PC-3 (cell line): Measurements from ENCODE around the gene GPN2. TPM values are rescaled to one million over a fixed set of nuclear protein-coding genes. Genes with fewer than 3 reads are reported as not detected.
A peak's percentile ranks its signal among the peaks of the same experiment; 100 is the strongest.
"Not testable (repeated sequence)": the region's sequence is repeated elsewhere in the genome, so short reads cannot be mapped to it uniquely, and the experiment has no call there.

Experiments used
- ATAC-seq: fragments of 200-7000 bp; cut with Tn5 transposase; 2 replicates; pipeline ENCODE4 v1.9.1; 2020; ENCODE audit warnings: mild to moderate bottlenecking, moderate library complexity
- BruUV-seq: library from RNA; stranded (reverse); fragments of 400-500 nt; replicated peaks from 2 replicates; lab custom pipeline; 2021; lab: Mats Ljungman, UMichigan
- CTCF ChIA-PET: fragments of 300-600 bp; sonication (Branson Sonifier 250); formaldehyde crosslinking; loops from one replicate; lab custom pipeline; 2022; ENCODE audit warnings: antibody characterized with exemption; lab: Charles Lee
- POLR2A ChIA-PET: fragments of 300-600 bp; sonication (Branson Sonifier 250); formaldehyde crosslinking; loops from one replicate; lab custom pipeline; 2022; ENCODE audit warnings: antibody characterized with exemption; ENCODE audit not compliant: unreplicated experiment; lab: Charles Lee
- DNase-seq: peaks from one replicate; pipeline ENCODE4 v3.0.0-alpha.2; 2015
- H2AFZ ChIP-seq: fragments of 300-600 bp; sonication (generic); 2 replicates; pipeline ENCODE4 v1.6.0; 2016; ENCODE audit warnings: antibody characterized with exemption, low read length
- H3F3A ChIP-seq: fragments of 300-600 bp; sonication (generic); one replicate; pipeline ENCODE4 v1.6.0; 2017; ENCODE audit warnings: antibody characterized with exemption, low read length, control low read depth, mild to moderate bottlenecking; ENCODE audit not compliant: unreplicated experiment
- H3K27ac ChIP-seq: fragments of 300-600 bp; sonication (generic); 2 replicates; pipeline ENCODE4 v1.5.1; 2016; ENCODE audit warnings: mild to moderate bottlenecking, low read length
- H3K27me3 ChIP-seq: fragments of 300-600 bp; sonication (generic); 2 replicates; pipeline ENCODE4 v1.6.1; 2016; ENCODE audit warnings: low read length, mixed read lengths
- H3K36me3 ChIP-seq: fragments of 300-600 bp; sonication (generic); 2 replicates; pipeline ENCODE4 v1.6.1; 2016; ENCODE audit warnings: low read depth, mixed run types, low read length, mixed read lengths
- H3K4me1 ChIP-seq: fragments of 300-600 bp; sonication (generic); 2 replicates; pipeline ENCODE4 v1.5.1; 2016; ENCODE audit warnings: low read length; ENCODE audit not compliant: insufficient read depth
- H3K4me2 ChIP-seq: fragments of 300-600 bp; sonication (generic); 2 replicates; pipeline ENCODE4 v1.6.0; 2016; ENCODE audit warnings: low read length
- H3K4me3 ChIP-seq: fragments of 300-600 bp; sonication (generic); 2 replicates; pipeline ENCODE4 v1.5.1; 2016; ENCODE audit warnings: mild to moderate bottlenecking, low read length, mixed read lengths
- H3K79me2 ChIP-seq: fragments of 300-600 bp; sonication (generic); 2 replicates; pipeline ENCODE4 v1.6.1; 2017; ENCODE audit warnings: low read length, mixed read lengths
- H3K9ac ChIP-seq: fragments of 300-600 bp; sonication (generic); 2 replicates; pipeline ENCODE4 v1.6.0; 2016; ENCODE audit warnings: mild to moderate bottlenecking, low read length
- H3K9me2 ChIP-seq: fragments of 300-600 bp; sonication (generic); replicated peaks from 2 replicates; pipeline ENCODE4 v1.6.1; 2016; ENCODE audit warnings: mixed run types, low read length, mixed read lengths
- H3K9me3 ChIP-seq: fragments of 300-600 bp; sonication (generic); 2 replicates; pipeline ENCODE4 v1.6.1; 2016; ENCODE audit warnings: low read length, mixed read lengths
- H4K20me1 ChIP-seq: fragments of 300-600 bp; sonication (generic); 2 replicates; pipeline ENCODE4 v1.6.1; 2016; ENCODE audit warnings: low read length, mixed read lengths
- CTCF ChIP-seq: fragments of 300-600 bp; sonication (generic); conservative IDR thresholded peaks from 2 replicates; pipeline ENCODE4 v1.5.1; 2017; ENCODE audit warnings: antibody characterized with exemption, low read depth, mild to moderate bottlenecking, low read length
- EZH2 ChIP-seq: fragments of 300-600 bp; sonication (generic); IDR thresholded peaks from one replicate; pipeline ENCODE4 v1.6.1; 2017; ENCODE audit warnings: antibody characterized with exemption, mild to moderate bottlenecking, low read length; ENCODE audit not compliant: unreplicated experiment
- EZH2phosphoT487 ChIP-seq: fragments of 300-600 bp; sonication (generic); IDR thresholded peaks from 2 replicates; pipeline ENCODE4 v1.6.1; 2018; ENCODE audit warnings: mild to moderate bottlenecking, antibody characterized with exemption, low read length, borderline replicate concordance
- intact Hi-C: fragments of 100-400 bp; cut with micrococcal nuclease; formaldehyde crosslinking; loops from 2 replicates; pipeline ENCODE4 v1.9.0; 2023
- total RNA-seq: library from RNA; depleted of rRNA; stranded (reverse); fragments of >200 nt; gene quantifications from 2 replicates; pipeline ENCODE4 v1.2.3, GENCODE V29; 2014

GPN2 gene
- total RNA-seq, 1 experiment from 2014 or later: 24.6 TPM

GRCh38 chr1:26877326-26877725 lies 12.8 kb downstream of the GPN2 start:
- Histone ChIP-seq H3K9me3 (no peaks in the 10 kb centered on the region), H3K4me2 (peak overlapping the region; percentile 81), H3F3A (peaks cover 9% of the 10 kb centered on the region), H3K79me2 (peaks cover 4% of the 10 kb centered on the region; the same call in 1 of the 2 replicates), H3K27me3 (no peaks in the 10 kb centered on the region), H3K36me3 (peaks cover 20% of the 10 kb centered on the region; the same call in 1 of the 2 replicates), H3K4me1 (peaks cover 43% of the 10 kb centered on the region), H3K9me2 (no peaks in the 10 kb centered on the region), H2AFZ (no peak overlapping the region), H3K4me3 (peak overlapping the region; percentile 49), H3K9ac (peak overlapping the region; percentile 72), H3K27ac (peak overlapping the region; percentile 92), H4K20me1 (no peaks in the 10 kb centered on the region)
- intact Hi-C loops: loop anchor here (5.0 kb wide), 1 partner anchor 65 kb away; no protein-coding TSS in a partner anchor
- ATAC-seq: peak; percentile 44
- ChIA-PET POLR2A (no interaction called here), CTCF (no interaction called here)
- TF ChIP-seq EZH2phosphoT487 (no peak), EZH2 (no peak), CTCF (no peak)
- DNase-seq: peak; percentile 88
- no TSS peak for BruUV-seq

GRCh38 chr1:26874896-26875295 lies 15.2 kb downstream of the GPN2 start:
- ChIA-PET CTCF (no interaction called here), POLR2A (interaction anchor here (0.9 kb wide), 1 partner anchor 10 kb away, joined by 7 read pairs; no protein-coding TSS in a partner anchor)
- H3K79me2 ChIP-seq: peaks cover 4% of the 10 kb centered on the region; the same call in 1 of the 2 replicates
- peaks cover 9% of the 10 kb centered on the region for H3F3A ChIP-seq
- no peak overlapping the region for H3K9ac ChIP-seq
- no peaks in the 10 kb centered on the region for H3K9me3 ChIP-seq
- no peaks in the 10 kb centered on the region for H4K20me1 ChIP-seq
- no peak overlapping the region for H2AFZ ChIP-seq
- H3K4me1 ChIP-seq: peaks cover 45% of the 10 kb centered on the region
- peak overlapping the region; percentile 36; the same call in 1 of the 2 replicates for H3K4me2 ChIP-seq
- BruUV-seq: no TSS peak
- H3K36me3 ChIP-seq: peaks cover 12% of the 10 kb centered on the region; the same call in 1 of the 2 replicates
- H3K4me3 ChIP-seq: no peak overlapping the region
- no peaks in the 10 kb centered on the region for H3K9me2 ChIP-seq
- intact Hi-C loops: loop anchor here (5.0 kb wide), 1 partner anchor 63 kb away; no protein-coding TSS in a partner anchor
- ATAC-seq (no peak), DNase-seq (no peak)
- H3K27me3 ChIP-seq: no peaks in the 10 kb centered on the region
- H3K27ac ChIP-seq: peak overlapping the region; percentile 63
- TF ChIP-seq CTCF (no peak), EZH2phosphoT487 (no peak), EZH2 (no peak)

DNA sequence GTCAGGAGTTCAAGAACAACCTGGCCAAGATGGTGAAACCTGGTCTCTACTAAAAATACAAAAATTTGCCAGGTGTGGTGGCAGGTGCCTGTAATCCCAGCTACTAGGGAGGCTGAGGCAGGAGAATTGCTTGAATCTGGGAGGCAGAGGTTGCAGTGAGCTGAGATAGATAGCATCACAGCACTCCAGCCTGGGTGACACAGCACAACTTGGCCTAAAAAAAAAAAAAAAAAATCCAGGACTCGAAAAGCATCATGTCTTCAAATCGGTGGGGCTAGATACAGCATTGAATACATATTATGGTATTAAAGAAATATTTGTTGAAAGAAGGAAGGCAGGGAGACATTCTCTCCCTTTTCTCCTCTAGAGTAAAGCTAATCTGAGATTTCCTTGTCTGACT lies 17.0 kb downstream of the GPN2 start:
- H3K36me3 ChIP-seq, H3K27ac ChIP-seq, H3K9me2 ChIP-seq, H3K27me3 ChIP-seq, H2AFZ ChIP-seq, H3K4me3 ChIP-seq, H4K20me1 ChIP-seq, DNase-seq, intact Hi-C loops, H3K79me2 ChIP-seq, H3F3A ChIP-seq, H3K9me3 ChIP-seq, ATAC-seq, BruUV-seq, H3K4me2 ChIP-seq, H3K9ac ChIP-seq, CTCF ChIA-PET: not testable (repeated sequence)
- POLR2A ChIA-PET: interaction anchor here (0.7 kb wide), 1 partner anchor 33 kb away, joined by 7 read pairs; no protein-coding TSS in a partner anchor
- H3K4me1 ChIP-seq: peaks cover 51% of the 10 kb centered on the region
